HG03565 (cell line): ENCODE measurements around the gene LMTK3.
A peak's percentile ranks its signal among the peaks of the same experiment; 100 is the strongest.

Experiments used
- ATAC-seq: cut with Tn5 transposase; IDR thresholded peaks from one replicate; pipeline ENCODE4 v1.9.1; 2021; ENCODE audit warnings: mild to moderate bottlenecking, moderate library complexity; ENCODE audit not compliant: unreplicated experiment

LMTK3 gene

GRCh38 chr19:48452289-48453190, 59.1 kb downstream of the LMTK3 start:
- ATAC-seq = no peak

- no peak for ATAC-seq
Measured at GRCh38 chr19:48451624-48452023, 60.0 kb downstream of the LMTK3 start.

- ATAC-seq = no peak
Measured at GRCh38 chr19:48450863-48451262, 60.8 kb downstream of the LMTK3 start.

- ATAC-seq = no peak
Measured at GRCh38 chr19:48450441-48450840, 61.2 kb downstream of the LMTK3 start.

GRCh38 chr19:48448563-48448962, 63.1 kb downstream of the LMTK3 start:
- ATAC-seq = no peak

GRCh38 chr19:48446579-48446978, 65.1 kb downstream of the LMTK3 start:
- no peak for ATAC-seq

GRCh38 chr19:48445606-48446481, 65.8 kb downstream of the LMTK3 start, which contains the start of gene GRWD1:
GRWD1 (plus strand) TSS chr19:48445983; CDS start chr19:48446006, 23 bp downstream.
- peak; percentile 80 for ATAC-seq

- ATAC-seq = peak; percentile 18
Measured at GRCh38 chr19:48445256-48445605, 66.4 kb downstream of the LMTK3 start.

- no peak for ATAC-seq
Measured at GRCh38 chr19:48444936-48445200, 66.8 kb downstream of the LMTK3 start.

- ATAC-seq = no peak
Measured at GRCh38 chr19:48444129-48444935, 67.3 kb downstream of the LMTK3 start.

- no peak for ATAC-seq
Measured at GRCh38 chr19:48443731-48444128, 67.9 kb downstream of the LMTK3 start.

- no peak for ATAC-seq
Measured at GRCh38 chr19:48443256-48443655, 68.4 kb downstream of the LMTK3 start.

- no peak for ATAC-seq
Measured at GRCh38 chr19:48442116-48443035, 69.3 kb downstream of the LMTK3 start.

GRCh38 chr19:48441360-48442050, 70.1 kb downstream of the LMTK3 start:
- no peak for ATAC-seq

GRCh38 chr19:48436586-48436985, 75.0 kb downstream of the LMTK3 start:
- ATAC-seq = no peak
